DMS 273 (cell line): ENCODE measurements around the gene DNAH9.
A peak's percentile ranks its signal among the peaks of the same experiment; 100 is the strongest.

Experiments used
- DNase-seq: peaks from one replicate; lab custom pipeline; 2025; ENCODE audit not compliant: unreplicated experiment; lab: John Stamatoyannopoulos, UW

Gene DNAH9, protein sequence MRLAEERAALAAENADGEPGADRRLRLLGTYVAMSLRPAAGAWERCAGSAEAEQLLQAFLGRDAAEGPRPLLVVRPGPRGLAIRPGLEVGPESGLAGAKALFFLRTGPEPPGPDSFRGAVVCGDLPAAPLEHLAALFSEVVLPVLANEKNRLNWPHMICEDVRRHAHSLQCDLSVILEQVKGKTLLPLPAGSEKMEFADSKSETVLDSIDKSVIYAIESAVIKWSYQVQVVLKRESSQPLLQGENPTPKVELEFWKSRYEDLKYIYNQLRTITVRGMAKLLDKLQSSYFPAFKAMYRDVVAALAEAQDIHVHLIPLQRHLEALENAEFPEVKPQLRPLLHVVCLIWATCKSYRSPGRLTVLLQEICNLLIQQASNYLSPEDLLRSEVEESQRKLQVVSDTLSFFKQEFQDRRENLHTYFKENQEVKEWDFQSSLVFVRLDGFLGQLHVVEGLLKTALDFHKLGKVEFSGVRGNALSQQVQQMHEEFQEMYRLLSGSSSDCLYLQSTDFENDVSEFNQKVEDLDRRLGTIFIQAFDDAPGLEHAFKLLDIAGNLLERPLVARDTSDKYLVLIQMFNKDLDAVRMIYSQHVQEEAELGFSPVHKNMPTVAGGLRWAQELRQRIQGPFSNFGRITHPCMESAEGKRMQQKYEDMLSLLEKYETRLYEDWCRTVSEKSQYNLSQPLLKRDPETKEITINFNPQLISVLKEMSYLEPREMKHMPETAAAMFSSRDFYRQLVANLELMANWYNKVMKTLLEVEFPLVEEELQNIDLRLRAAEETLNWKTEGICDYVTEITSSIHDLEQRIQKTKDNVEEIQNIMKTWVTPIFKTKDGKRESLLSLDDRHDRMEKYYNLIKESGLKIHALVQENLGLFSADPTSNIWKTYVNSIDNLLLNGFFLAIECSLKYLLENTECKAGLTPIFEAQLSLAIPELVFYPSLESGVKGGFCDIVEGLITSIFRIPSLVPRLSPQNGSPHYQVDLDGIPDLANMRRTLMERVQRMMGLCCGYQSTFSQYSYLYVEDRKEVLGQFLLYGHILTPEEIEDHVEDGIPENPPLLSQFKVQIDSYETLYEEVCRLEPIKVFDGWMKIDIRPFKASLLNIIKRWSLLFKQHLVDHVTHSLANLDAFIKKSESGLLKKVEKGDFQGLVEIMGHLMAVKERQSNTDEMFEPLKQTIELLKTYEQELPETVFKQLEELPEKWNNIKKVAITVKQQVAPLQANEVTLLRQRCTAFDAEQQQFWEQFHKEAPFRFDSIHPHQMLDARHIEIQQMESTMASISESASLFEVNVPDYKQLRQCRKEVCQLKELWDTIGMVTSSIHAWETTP (N-terminal part only)

DNA sequence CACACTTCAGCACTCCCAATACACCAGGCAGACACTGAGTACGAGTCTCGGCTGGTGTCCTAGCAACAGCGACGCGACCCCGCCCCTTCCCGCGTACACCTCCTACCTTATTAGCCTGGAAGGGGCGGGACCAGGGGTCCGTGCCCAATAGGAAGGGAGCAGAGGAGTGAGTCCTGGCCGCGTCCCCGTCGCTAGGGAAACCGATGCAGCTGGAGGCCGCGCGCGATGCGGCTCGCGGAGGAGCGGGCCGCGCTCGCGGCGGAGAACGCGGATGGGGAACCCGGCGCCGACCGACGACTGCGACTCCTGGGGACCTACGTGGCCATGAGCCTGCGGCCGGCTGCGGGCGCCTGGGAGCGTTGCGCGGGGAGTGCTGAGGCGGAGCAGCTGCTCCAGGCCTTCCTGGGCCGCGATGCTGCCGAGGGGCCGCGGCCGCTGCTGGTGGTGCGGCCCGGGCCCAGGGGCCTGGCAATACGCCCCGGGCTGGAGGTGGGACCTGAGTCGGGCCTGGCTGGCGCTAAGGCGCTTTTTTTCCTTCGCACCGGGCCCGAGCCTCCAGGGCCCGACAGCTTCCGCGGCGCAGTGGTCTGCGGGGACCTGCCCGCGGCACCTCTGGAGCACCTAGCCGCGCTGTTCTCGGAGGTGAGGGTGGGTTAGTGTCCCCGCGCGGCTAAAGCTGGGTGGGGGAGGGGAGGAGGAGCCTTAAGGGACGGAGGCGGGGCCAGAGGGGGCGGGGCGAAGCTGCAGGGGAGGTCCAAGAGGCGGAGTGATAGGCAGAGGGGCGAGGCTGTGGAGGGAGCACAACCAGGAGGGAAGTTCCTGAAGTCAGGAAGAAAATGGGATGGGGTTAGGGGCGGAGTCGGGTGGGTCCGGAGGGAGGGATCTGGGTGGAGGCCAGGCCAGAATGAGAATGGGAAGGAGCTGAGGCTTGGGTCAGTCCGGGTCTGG lies at the start of gene DNAH9:
TSS of gene DNAH9 (plus strand) at position 197 of the 948 bp plus-strand sequence. CDS start at position 226, 29 bp downstream.
- peak; percentile 97 for DNase-seq

- DNase-seq = no peak
Measured at GRCh38 chr17:11550431-11550830, 47.8 kb upstream of the DNAH9 start.

GRCh38 chr17:11551442-11551841 lies 46.8 kb upstream of the DNAH9 start:
- DNase-seq = no peak

- no peak for DNase-seq
Measured at GRCh38 chr17:11553135-11553534, 45.1 kb upstream of the DNAH9 start.

GRCh38 chr17:11554042-11554441 lies 44.2 kb upstream of the DNAH9 start:
- DNase-seq = peak; percentile 31

GRCh38 chr17:11554542-11554941 lies 43.7 kb upstream of the DNAH9 start:
- no peak for DNase-seq

DNA sequence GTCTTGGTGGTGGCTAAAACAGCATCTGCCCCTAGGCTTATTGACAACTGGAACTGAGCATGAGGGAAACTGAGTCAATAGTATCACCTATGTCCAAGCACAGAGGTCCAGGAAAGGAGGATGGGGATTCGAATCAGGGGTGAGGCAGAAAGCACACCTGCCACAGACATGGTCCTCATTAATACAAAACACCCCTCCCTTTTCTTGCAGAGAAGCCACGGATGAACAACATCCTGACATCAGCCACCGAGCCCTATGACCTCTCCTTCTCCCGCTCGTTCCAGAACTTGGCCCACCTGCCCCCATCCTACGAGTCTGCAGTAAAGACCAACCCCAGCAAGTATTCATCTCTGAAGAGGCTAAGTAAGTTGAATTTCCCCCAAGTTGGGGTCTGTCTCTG lies 42.7 kb upstream of the DNAH9 start:
- DNase-seq = no peak

GRCh38 chr17:11557727-11558452 lies 40.4 kb upstream of the DNAH9 start:
- no peak for DNase-seq

- no peak for DNase-seq
Measured at GRCh38 chr17:11558681-11559234, 39.5 kb upstream of the DNAH9 start.

- no peak for DNase-seq
Measured at GRCh38 chr17:11559601-11560000, 38.7 kb upstream of the DNAH9 start.

DNA sequence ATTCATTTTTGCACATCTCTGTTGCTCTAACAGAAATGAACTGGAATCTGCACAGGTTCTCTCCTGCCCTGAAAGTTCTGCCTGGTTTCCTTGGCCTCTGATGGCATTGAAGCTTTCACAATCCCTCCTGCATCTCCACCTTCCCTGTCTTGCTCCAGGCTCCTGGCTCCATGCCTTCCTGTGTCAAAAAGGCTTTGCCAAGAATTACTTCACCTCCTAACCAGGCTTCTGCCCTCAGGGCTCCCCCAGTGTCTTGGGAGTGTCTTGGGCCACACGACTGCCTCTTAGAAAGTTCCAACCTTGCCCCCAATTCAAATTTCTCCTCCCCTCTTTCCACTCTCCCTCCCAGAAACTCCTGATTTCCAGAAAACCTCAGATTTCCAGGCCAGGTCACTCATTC lies 37.0 kb upstream of the DNAH9 start:
- DNase-seq = no peak

DNA sequence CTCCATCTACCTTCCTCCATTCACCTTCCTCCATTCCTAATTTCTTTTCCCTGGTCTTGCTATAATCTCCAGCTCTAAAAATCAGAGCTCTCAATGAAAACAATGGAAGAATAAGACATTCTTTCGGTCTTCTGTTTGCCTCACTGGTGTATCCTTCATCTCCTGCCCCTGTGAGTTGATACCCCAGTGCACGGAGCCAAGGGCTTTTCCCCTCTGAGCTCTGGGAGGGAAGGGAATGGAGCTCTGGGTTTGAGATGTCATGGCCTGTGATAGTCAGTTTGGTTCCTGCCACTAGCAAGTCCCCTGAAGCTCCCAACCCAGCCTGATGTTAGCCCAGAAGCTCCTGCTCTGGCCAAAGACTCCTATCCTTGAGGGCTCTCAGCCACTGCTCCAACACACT lies 36.6 kb upstream of the DNAH9 start:
- no peak for DNase-seq

DNA sequence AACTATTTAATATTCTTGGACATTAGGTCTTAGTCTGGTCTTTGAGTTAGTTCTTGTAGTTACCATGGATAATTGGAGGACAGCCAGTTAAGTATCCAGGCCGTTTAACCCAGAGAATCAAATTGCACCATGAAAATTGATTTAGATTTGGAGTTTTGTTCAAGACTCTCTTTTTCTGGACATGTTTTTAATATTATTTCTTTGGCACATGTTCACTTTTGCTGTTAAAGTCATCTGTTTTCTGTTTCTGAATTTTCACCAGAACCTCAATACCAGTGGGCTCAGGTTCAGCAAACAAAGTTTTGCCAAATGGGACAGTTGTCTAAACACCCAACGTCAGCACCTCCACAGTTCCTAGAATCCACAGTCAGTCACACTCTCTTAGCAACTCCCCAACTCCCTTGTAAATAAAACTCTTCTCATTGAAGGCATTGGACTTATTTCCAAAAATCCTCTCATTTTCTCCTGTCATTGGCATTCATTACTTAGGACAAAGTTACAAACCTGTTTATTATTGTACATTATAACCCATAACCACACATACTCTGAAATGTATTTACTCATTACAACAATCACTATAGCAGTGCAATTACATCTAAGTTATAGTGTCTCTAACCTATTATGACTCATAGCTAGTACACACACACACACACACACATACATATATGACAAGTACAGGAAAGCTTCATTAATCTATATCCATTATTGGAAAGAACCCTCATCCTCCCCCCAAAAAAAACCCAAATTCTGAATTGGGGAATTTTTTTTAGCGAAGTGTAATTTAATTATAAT lies 33.5 kb upstream of the DNAH9 start:
- DNase-seq = peak; percentile 34

DNA sequence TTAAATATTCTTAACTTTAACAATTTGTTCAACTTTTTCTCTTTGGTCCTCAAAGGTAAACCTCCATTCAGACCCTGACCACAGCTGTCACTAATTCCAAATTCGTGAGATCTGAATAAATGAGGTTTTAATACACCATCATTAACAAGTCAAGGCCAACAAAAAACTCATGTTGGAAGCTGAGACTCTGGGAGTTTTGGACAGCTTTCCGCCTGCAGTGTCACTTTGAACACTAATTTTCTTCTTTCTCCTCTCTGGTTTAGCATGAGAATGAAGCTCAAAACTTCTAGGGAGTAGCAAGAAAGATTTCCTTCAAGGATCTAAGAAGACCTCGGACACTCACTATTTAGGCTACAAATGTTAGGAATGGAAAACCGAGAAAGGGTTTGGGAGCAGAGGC lies 32.7 kb upstream of the DNAH9 start:
- peak; percentile 1 for DNase-seq

DNA sequence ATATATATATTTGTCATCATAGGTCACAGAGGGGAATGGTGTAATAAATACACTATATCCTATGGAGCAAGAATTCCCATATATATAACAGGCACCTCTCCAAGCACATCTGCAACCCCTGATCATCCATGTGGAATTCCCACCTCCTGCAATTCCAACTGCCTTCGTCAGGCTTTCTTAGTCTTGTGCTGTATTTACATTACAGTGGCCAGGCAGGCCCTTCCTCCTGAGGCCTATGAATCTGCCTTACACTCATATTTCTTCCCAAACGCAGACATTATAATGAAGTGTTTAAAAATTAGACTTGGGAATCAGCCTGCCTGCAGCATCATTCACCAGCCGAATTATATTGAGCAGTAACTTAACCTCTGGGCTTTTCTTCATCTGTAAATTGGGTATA lies 19.3 kb upstream of the DNAH9 start:
- DNase-seq = no peak

- DNase-seq = no peak
Measured at GRCh38 chr17:11580677-11581076, 17.6 kb upstream of the DNAH9 start.

DNA sequence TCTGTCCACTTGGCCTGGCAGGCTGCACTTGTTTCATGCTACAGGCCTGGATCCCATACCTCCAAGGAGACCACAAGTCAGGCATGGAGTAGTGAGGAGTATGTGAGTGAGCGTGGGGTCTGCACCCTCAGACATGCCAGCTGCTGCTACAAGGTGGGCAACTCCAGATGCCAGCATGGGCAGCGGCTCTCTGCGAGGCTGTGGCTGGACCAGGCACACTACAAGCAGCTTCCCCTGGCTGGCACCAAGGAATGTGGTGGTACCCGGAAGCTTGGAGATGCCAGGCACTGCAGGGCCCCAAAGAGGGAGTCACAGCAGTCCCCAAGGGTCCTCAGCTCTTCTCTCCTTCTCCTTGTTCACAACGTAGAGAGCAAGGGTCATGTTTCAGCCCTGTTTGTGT lies 16.1 kb upstream of the DNAH9 start:
- DNase-seq = no peak

DNA sequence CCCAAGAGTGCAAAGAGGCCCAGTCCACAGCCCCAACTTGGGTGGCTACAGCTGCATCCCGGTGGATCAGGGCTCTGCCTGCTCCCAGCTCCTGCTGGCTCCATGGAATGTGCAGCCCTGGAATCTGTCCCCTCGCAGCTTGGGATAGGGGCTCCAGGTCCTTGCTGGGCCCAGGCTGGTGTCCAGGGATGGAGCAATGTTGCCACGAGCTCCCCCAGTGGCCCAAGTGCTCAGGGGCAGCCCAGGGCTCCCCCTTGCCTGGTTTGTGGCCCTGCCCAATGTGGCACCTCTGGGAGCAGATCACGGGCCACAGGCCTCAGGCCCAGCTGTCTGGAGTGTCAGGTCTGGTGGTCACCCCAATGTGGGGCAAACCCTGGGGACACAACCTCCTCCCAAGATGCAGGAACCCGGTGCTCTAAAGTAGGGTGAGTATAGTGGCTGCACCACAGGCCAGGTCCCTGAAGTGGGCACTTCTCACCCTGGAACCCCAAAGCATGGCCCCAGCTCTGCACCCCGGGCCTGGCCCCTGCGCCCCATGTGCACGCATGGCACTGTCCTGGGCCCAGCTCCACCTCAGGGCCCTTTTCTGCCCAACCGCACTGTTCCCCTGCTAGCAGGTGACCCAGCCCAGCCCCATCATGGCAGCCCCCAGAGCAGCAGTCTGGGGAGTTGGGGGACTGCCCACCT lies 14.8 kb upstream of the DNAH9 start:
- DNase-seq = no peak
